Measurements from ENCODE around the gene RPP30. TPM values are rescaled to one million over a fixed set of nuclear protein-coding genes. Genes with fewer than 3 reads are reported as not detected.

RPP30 gene
- total RNA-seq, 1 experiment from 2014 or later = 74.5 TPM

GRCh38 chr10:90845726-90846125 is 26.0 kb upstream of the RPP30 start:
- no peak for TF ChIP-seq CTCF (conservative IDR thresholded peaks at IDR 0.05; ENCODE audit: low read depth, low read length)
- no peak for TF ChIP-seq EZH2 (IDR thresholded peaks at IDR 0.05; ENCODE audit: borderline replicate concordance, low read depth, low read length, poor library complexity, severe bottlenecking)
- POLR2A ChIA-PET (ENCODE audit: low non-redundant PET) = no interaction called here
- DNase-seq (ENCODE audit: low spot score) = no peak

GRCh38 chr10:90846746-90847145 is 25.0 kb upstream of the RPP30 start:
- DNase-seq (ENCODE audit: low spot score) = no peak
- no TSS peak for BruUV-seq (replicated peaks)
- intact Hi-C loops (cut with micrococcal nuclease; ENCODE audit: unreplicated experiment) = no loop called here
- Histone ChIP-seq H3K4me3 (ENCODE audit: low read depth, low read length, poor library complexity, severe bottlenecking) (no peak overlapping the region), H3K27me3 (replicated peaks; ENCODE audit: insufficient read depth, low read depth, low read length, poor library complexity) (peaks cover 27% of the 10 kb centered on the region), H3K4me1 (ENCODE audit: insufficient read depth, low read length, poor library complexity, severe bottlenecking) (no peaks in the 10 kb centered on the region), H3K9me3 (ENCODE audit: low read depth, low read length, poor library complexity, severe bottlenecking) (peaks cover 14% of the 10 kb centered on the region), H3K36me3 (ENCODE audit: insufficient read depth, low read length, poor library complexity, severe bottlenecking) (no peaks in the 10 kb centered on the region), H3K27ac (ENCODE audit: low read depth, low read length, poor library complexity, severe bottlenecking) (no peak overlapping the region)
- ChIA-PET CTCF (no interaction called here), POLR2A (ENCODE audit: low non-redundant PET) (no interaction called here)
- no peak for TF ChIP-seq CTCF (conservative IDR thresholded peaks at IDR 0.05; ENCODE audit: low read depth, low read length)
- TF ChIP-seq EZH2 (IDR thresholded peaks at IDR 0.05; ENCODE audit: borderline replicate concordance, low read depth, low read length, poor library complexity, severe bottlenecking) = no peak

More at GRCh38 chr10:90845726-90846125, 26.0 kb upstream of the RPP30 start:
- intact Hi-C loops (cut with micrococcal nuclease; ENCODE audit: unreplicated experiment) = no loop called here
- Histone ChIP-seq H3K9me3 (ENCODE audit: low read depth, low read length, poor library complexity, severe bottlenecking) (peaks cover 7% of the 10 kb centered on the region), H3K27me3 (replicated peaks; ENCODE audit: insufficient read depth, low read depth, low read length, poor library complexity) (peaks cover 36% of the 10 kb centered on the region), H3K4me3 (ENCODE audit: low read depth, low read length, poor library complexity, severe bottlenecking) (no peak overlapping the region), H3K4me1 (ENCODE audit: insufficient read depth, low read length, poor library complexity, severe bottlenecking) (no peaks in the 10 kb centered on the region), H3K36me3 (ENCODE audit: insufficient read depth, low read length, poor library complexity, severe bottlenecking) (no peaks in the 10 kb centered on the region), H3K27ac (ENCODE audit: low read depth, low read length, poor library complexity, severe bottlenecking) (no peak overlapping the region)
- no TSS peak for BruUV-seq (replicated peaks)
- CTCF ChIA-PET = no interaction called here

- no peaks in the 10 kb centered on the region for H3K36me3 ChIP-seq (ENCODE audit: insufficient read depth, low read length, poor library complexity, severe bottlenecking)
- no peak for DNase-seq (ENCODE audit: low spot score)
- H3K27me3 ChIP-seq (replicated peaks; ENCODE audit: insufficient read depth, low read depth, low read length, poor library complexity) = peaks cover 24% of the 10 kb centered on the region
- peaks cover 14% of the 10 kb centered on the region for H3K9me3 ChIP-seq (ENCODE audit: low read depth, low read length, poor library complexity, severe bottlenecking)
- no peak overlapping the region for H3K4me3 ChIP-seq (ENCODE audit: low read depth, low read length, poor library complexity, severe bottlenecking)
- POLR2A ChIA-PET (ENCODE audit: low non-redundant PET) = no interaction called here
- no peak overlapping the region for H3K27ac ChIP-seq (ENCODE audit: low read depth, low read length, poor library complexity, severe bottlenecking)
- intact Hi-C loops (cut with micrococcal nuclease; ENCODE audit: unreplicated experiment) = no loop called here
- CTCF ChIA-PET = no interaction called here
- BruUV-seq (replicated peaks) = no TSS peak
- H3K4me1 ChIP-seq (ENCODE audit: insufficient read depth, low read length, poor library complexity, severe bottlenecking) = no peaks in the 10 kb centered on the region
- no peak for TF ChIP-seq EZH2 (IDR thresholded peaks at IDR 0.05; ENCODE audit: borderline replicate concordance, low read depth, low read length, poor library complexity, severe bottlenecking)
- no peak for TF ChIP-seq CTCF (conservative IDR thresholded peaks at IDR 0.05; ENCODE audit: low read depth, low read length)
Observed at GRCh38 chr10:90847436-90847835, 24.3 kb upstream of the RPP30 start.

Data from A673 (cell line).